Stimulated activated CD8-positive, alpha-beta memory T cell treated with anti-CD3 and anti-CD28 coated beads, Interleukin-12 subunit alpha, Interleukin-12 subunit beta, amount 100 ng/mL, for 1 hour (primary cell): ENCODE data around the gene SLC16A13.
"Not testable (repeated sequence)": the region's sequence is repeated elsewhere in the genome, so short reads cannot be mapped to it uniquely, and the experiment has no call there.

Experiments used
- DNase-seq: peaks from one replicate; pipeline ENCODE4 v3.0.0-alpha.2; 2020; ENCODE audit warnings: low read depth

SLC16A13 gene

GRCh38 chr17:7064261-7064660 lies 28.4 kb downstream of the SLC16A13 start:
- DNase-seq = no peak

- DNase-seq = no peak
Measured at GRCh38 chr17:7067198-7067597, 31.4 kb downstream of the SLC16A13 start.

GRCh38 chr17:7068268-7068667 lies 32.5 kb downstream of the SLC16A13 start:
- DNase-seq = no peak

GRCh38 chr17:7070712-7071111 lies 34.9 kb downstream of the SLC16A13 start:
- DNase-seq = no peak

GRCh38 chr17:7072406-7072805 lies 36.6 kb downstream of the SLC16A13 start:
- DNase-seq = no peak

- DNase-seq = no peak
Measured at GRCh38 chr17:7074931-7075330, 39.1 kb downstream of the SLC16A13 start.

GRCh38 chr17:7077911-7078546 lies 42.2 kb downstream of the SLC16A13 start:
- DNase-seq = no peak

- no peak for DNase-seq
Measured at GRCh38 chr17:7078711-7079110, 42.9 kb downstream of the SLC16A13 start.

- no peak for DNase-seq
Measured at GRCh38 chr17:7079581-7080455, 44.0 kb downstream of the SLC16A13 start, which contains the start of gene CLEC10A. TSS of gene CLEC10A (minus strand) at chr17:7080251. CDS start at chr17:7078812, 1,439 bp downstream.

- DNase-seq = no peak
Measured at GRCh38 chr17:7080456-7081041, 44.7 kb downstream of the SLC16A13 start.

- DNase-seq = peak; percentile 12
Measured at GRCh38 chr17:7081341-7082062, 45.7 kb downstream of the SLC16A13 start.

- no peak for DNase-seq
Measured at GRCh38 chr17:7083592-7083991, 47.8 kb downstream of the SLC16A13 start.

GRCh38 chr17:7084088-7084487 lies 48.3 kb downstream of the SLC16A13 start:
- DNase-seq = no peak

- not testable (repeated sequence) for DNase-seq
Measured at GRCh38 chr17:7088442-7088841, 52.6 kb downstream of the SLC16A13 start.

GRCh38 chr17:7089570-7089969 lies 53.8 kb downstream of the SLC16A13 start:
- DNase-seq = not testable (repeated sequence)
